Epidermal melanocyte (primary cell): ENCODE results near the gene LHX3.

Source experiments
- DNase-seq: peaks from one replicate; pipeline ENCODE4 v3.0.0; 2011; ENCODE audit warnings: low spot score; ENCODE audit not compliant: insufficient read length

Gene LHX3

DNA sequence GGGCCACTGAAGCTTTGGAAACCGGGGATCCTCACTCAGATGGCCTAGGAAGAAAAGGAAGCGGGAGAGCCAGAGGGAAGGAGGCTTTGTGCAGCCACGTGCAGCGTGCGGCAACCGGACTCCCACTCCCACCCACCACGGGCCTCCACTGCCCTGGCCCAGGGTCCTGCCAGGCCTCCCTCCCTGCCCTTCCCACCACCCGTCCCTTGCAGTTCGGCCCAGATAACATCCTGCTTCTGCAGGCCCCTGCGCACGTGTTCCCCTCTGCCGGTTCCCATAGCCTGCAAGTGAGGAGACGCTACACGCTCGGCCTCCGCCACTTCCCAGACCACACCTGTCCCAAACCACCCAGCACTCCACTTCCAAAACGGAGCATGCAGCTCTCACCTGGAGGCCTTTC, 4.3 kb upstream of the LHX3 start:
- DNase-seq, result no peak

DNA sequence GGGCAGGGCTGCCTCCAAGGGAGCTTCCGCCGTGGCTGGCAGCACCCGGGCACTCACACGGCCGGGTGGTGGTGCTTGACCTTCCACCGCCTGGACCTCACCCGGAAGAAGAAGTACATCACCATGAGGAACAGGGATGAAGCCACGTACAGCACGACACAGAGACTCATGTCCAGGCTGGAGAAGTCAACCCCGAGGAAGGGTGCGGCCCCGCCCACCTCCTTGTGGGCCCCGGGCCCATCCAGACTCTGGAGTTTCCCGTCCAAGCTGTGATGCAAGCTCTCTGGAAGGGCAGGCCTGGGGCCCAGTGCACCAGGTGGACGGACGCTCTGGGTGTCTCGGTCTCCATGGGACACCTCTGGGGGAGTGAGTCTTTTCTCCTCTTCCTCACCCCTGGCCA, 3.7 kb upstream of the LHX3 start:
- no peak for DNase-seq

DNA sequence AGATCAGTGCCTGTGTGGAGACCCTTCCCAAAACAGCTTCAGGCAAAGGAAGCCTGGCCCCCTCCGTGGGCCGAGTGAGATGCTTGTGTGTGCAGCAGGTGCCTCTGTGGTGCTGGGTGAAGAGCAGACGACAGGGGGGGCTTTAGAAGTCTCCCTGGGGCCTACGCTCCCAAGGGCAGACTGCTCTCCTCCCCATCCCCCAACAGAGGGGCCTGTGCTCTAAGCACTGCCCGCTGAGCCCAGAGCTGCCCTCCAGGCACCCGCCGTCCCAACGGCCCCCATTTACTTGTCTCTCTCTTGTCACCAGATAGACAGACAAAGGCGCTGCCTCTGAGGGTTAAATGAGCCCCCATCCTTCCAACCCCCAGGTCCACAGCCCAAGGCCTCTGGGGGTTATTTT, 2.7 kb upstream of the LHX3 start:
- DNase-seq, result no peak

DNA sequence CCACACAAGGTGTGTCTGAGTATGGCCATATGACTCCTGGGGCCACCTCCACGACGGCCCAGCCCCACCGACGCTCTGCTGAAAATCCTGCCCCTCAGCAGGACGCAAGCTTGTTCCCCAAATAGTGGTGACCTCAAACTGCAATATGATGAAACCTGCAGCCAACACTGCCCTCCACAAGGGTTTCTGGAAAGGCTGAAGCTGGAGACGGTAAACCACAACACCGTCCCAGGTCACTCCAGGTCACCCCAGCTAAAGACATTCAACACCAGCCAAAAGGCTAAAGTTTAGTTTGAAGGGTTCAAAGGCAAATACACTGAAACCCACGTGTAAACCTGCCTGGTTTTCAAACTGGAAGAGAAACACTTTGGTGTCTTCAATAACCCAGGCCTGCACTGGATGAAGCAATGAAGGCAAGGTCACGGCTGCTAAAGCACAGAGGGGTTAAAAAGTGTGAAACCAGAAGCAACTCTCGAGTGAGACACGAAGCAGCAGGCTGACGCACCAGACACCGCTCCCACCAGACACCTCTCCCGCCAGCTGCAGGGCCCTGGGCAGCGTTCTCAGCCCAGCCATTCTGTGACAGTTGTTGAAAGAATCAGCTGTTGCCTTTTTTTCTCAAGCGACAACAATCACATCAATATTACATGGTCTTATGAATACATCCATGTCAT, 1.8 kb upstream of the LHX3 start:
- no peak for DNase-seq

DNA sequence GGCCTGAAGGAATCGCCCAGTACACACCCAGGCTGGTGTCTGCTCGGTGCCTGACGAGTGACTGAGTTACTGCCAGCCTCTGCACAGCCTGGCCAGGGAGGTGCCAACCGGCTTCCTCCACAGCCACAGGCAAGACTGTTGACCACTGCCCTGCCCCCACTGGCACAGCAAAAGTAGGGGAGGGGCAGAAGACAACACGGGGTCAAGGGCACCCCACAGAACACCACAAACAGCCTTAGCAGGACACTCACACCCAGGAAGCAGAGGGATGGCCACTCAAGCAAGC, 722 bp upstream of the LHX3 start:
- DNase-seq, result no peak

DNA sequence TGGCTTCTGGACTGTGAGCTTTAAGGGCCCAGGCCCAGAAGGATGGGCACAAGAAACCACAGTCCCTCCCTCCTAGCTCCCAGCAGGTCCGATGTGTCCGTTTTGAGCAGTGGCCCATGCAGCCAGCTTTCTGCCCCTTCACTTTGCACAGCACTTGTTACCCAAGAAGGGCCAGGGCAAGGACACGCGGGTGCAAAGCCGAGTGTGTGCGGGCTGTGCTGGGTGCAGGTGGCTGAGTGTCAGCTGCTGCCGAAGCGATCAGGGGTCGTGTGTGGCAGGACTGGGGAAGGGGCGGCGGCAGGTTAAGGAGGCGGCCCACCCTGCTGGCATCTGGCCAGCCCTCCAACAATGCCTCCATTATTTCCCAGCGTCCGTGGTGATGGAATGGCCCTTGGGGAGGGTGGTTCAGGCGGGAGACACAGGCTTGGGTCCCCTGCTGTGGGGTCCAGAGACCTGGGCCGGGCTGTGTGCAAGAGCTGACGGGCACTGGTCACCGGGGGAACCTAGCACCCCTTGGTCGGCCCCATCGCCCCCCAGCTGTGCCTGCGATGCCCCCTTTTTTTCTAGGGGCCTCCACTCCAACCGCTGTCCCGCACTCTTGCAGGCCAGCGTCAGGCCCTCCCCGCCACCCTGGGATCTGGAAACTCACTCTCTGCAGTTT, 653 bp downstream of the LHX3 start:
- no peak for DNase-seq

DNA sequence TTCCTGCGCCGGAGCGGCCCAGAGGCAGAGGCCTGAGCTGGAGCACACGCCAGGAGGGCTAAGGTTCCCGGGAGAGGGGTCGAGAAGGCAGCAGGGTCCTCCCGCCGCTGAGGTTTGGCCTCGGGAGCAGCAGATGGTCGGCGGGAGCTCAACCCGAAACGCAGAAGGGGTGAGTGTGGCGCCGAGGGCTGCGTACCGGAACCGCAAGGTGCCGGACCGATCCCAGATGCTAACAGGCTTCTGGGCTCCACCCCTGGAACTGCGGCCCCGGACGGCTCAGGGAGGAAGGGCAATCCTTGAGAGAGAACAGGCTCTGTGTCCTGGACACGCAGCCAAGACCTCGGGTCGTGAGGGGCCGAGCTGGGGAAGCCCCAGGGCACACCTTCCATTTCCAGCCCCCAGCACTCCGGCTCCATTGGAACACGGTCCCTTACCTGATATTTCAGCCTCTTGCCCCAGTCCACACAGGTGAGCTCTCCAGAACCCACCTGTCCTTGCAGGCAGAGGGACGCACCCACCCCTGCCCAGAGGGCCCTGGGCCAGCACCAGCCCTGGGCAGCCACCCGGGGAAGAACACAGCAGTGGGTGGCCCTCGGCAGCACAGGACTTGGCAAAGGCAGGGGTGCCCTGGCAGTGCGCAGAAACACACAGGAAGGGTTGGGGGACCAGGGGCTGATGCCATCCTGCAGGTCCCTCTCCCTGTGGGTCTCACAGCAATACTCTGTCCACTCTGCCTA, 1.4 kb downstream of the LHX3 start:
- DNase-seq, result no peak

DNA sequence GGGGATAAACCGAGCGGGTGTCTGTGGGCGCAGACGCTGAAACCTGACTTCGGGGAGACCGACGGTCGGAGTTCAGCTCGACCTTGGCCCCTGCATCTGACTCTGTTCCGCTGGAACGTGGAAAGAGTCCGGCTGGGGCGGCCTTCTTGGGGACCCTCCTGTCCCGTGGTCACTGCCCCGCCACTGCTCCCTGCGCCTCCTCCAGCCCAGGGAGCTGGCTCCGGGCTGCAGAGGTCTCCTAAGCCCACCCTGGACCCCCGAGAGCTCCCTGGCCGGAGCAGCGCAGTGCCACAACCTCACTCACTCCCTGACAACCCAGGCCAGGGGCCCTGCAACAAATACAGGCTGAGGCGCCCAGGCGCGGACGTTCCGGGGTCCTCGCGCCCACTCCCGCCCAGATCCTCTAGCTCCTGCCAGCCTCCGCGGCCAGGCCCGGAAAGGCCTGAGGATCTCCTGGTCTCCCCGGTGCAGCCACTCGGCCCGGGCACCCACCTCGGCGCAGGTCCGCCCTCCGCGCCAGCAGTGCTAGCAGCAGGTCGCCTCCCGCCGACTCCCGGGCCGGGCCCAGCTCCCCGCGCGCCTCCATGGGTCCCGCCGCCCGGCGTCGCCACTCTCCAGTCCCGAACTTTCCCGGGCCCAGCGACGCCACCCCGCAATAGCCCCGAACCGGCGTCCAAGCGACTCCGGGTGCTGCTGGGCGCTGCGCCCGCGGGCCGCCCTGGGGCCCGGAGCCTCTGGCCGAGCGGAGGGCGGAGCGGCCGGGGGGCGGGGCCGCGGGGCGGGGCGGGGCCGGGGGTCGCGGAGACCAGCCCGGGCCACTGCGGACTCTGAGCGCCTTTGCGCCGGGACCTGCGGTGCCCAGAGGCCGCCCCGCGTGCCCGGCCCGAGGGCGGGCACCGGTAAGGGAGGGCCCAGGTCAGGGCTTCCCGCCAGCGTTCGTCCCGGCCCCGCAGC, 2.2 kb downstream of the LHX3 start:
- DNase-seq, result no peak

DNA sequence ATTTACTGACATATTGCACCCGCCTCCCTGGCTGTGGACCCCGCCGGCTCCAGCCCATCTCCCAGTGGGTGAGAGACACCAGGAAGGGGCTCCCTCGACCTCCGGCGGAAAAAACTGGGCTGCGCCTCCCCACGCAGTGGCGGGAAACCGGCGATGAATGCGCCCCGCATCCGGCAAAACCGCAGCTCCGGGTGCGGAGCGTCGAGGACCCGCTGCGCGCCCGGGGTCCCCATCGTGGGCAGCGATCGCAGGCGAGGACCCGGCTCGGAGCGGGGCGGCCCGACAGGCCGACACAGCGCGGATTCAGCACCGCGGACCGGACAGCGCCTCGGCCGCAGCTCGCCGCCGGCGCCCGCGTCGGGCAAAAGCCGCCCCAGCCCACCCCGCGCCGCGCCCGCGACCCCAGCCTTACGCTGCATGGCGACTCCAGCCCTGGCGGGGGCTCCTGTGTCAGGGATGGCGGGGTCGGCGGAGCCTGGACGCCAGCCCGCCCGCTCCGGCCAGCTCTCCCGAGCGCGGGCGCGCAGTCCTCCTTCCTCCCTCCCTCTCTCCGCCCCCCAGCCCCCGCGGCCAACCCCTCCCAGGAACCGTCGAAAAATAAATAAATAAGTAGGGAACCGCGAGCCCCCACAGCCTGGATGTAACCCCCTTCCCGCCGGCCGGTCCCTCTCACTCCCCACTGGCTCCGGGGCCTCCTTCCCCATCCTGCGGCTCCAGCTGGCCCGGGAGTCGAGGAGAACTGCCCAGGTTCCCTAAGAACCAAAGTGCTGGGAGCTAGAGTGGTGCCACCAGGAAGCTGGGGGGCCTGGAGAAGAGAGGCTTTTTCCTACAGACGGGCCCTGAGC, 3.1 kb downstream of the LHX3 start:
- peak; percentile 71 for DNase-seq

DNA sequence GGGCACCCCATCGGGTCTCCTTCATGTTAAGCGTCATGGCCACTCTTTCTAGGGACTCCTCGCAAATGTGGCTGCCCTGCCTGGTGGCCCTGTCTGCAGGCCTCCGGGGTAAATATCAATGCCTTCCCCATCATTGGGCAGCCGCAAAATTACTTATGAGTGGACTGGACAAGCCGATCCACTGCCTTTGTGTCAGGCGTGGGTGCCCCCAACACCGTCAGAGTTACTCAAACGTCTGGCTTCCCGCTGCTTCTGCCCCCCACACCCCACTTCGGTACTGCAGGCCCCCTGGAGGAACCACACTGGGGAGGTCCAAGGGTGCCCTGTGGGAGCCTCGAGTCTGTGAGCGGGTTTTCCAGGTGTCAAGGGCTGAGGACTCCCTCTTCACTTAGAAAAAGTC, 3.8 kb downstream of the LHX3 start:
- no peak for DNase-seq

DNA sequence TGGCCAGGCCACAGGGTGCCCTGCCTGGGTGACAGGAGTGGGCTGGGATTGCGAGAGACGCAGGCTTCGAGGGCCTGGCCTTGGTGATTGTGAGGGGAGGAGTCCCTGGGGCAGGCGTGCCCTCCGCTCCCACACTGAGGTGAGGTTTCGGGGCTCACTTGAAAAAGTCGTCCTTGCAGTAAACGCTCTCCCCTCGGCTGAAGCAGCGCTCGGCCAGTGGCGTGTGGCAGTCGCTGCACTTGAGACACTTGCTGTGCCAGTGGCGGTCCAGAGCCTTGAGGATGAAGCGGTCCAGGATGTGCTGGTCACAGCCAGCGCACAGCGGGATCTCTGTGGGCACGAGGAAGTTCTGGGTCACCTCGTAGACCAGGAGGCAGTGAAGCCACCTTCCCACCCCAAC, 4.5 kb downstream of the LHX3 start:
- DNase-seq, result no peak

DNA sequence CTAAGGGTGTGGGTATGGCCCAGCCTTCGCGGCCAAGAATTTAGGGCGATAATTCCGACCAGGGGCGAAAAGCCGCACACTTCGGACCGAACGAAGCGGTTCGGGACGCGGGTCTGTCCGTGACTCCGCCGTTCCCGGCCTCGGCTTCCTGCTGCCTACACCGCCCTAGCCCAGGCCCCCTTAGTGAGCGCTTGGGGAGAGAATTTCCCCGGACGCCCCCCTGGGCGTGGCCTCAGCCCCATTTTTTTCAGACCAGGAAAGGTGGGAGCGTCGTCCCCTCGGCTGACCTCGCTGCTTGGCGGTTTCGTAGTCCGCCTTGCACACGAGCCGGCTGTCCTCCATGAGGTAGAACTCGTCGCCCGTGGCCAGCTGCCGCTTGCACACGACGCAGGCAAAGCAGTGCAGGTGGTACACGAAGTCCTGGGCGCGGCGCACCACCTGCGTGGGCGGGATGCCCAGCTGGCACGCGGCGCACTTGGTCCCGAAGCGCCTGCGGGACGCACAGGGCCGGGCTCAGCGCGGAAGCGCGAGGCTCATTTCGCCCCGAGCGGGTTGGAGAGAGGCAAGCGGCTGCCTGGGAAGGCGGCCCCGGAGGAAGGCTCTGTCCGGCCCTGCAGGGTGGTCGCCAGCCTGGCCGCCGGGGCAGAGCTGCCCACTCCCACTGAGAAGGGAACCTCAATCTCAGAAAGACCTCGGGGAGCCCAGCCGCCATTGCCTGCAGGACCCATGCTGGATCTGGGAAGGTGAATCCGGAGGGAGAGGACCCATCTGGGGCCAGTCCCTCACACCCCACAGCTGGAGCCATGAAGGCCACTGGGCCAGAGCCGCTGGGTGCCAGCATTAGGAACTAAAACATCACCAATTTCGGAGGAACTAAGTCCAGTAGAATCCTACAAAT, 5.3 kb downstream of the LHX3 start:
- DNase-seq, result no peak

DNA sequence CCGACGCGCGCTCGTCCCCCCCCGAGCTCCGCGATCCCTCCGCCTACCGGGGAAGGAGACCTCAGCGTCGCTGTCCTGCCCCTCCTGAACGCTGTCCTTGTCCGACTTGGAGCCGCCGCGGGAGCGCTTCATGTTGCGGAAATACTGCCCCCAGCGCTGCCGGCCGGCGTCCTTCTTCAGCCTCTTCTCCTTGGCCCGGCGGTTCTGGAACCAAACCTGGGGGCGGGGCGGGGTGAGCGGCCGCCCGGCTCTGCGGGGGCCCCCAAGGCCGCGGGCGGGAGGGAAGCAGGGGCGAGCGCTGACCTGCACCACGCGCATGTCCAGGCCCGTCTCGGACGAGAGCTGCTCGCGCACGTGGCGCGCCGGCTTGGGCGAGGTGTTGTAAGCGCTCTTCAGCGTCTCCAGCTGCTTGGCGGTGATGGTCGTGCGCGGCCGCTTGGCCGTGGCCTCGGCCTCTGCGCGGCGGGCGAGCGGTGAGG, 6.3 kb downstream of the LHX3 start:
- DNase-seq, result no peak

DNA sequence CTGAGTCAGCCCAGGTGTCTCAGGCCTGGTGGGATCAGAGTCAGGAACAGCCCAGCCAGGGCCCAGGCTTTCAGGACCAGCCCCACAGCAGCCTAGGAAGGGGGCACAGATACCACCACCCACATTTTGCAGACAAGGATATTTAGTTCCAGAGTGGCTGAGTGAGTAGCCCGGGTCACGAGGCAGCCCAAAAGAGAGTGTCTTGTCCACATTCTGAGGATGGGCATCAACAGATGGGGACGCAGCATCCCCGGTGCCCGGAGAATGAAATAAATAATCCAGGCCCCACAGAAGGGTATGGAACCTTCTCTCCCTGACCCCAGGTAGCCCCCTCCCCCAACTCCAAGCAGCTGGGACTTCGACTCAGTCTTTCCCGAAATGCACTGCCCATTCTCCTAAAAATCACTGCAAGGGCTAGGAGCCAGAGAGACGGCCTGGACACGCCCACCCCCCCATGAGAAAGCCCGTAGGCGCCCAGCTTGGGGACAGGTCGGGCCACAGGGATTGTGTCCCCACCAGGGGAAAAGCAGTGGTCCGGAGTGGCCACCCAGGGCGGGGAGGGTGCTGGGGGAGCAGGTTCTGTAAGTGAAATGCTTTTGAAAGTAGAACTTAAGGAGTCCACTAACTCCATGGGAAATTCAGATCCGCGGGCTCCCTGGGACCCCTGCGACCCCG, 6.9 kb downstream of the LHX3 start:
- DNase-seq, result no peak

DNA sequence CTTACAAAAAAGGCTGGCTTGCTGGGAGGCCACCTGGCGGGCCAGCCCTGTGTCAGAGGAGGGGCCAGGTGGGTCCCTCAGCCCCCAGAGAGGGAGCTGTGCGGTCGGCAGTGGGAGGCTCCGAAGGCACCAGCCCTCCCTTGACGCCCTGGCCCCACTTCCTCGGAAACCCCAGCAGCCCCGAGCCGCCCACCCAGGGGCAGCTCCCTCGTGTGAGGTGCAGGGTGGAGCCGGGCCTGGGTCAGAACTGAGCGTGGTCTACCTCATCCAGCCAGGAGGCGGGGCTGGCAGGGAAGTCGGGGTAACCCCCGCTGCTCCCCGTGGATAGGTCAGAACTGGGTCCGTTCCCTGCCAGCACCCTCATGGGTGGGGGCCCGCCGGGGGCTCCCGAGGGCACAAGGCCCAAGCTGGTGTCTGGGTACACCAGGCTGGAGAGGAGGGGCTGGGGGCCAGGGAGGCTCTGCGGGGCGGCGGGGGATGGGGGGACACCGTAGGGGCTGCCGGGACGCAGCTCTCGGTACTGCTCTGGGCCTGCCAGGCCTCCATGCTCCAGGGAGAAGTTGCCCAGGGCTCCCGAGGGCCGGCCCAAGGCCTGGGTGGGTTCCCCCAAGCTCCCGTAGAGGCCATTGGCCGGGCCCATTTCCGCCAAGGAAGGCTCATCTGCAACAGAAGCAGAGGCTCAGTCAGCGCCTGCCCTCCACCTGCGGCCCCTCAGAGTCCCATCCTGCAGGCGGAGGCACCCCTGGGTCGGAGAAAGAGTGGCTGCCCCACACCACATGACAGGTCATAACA, 7.6 kb downstream of the LHX3 start:
- no peak for DNase-seq

DNA sequence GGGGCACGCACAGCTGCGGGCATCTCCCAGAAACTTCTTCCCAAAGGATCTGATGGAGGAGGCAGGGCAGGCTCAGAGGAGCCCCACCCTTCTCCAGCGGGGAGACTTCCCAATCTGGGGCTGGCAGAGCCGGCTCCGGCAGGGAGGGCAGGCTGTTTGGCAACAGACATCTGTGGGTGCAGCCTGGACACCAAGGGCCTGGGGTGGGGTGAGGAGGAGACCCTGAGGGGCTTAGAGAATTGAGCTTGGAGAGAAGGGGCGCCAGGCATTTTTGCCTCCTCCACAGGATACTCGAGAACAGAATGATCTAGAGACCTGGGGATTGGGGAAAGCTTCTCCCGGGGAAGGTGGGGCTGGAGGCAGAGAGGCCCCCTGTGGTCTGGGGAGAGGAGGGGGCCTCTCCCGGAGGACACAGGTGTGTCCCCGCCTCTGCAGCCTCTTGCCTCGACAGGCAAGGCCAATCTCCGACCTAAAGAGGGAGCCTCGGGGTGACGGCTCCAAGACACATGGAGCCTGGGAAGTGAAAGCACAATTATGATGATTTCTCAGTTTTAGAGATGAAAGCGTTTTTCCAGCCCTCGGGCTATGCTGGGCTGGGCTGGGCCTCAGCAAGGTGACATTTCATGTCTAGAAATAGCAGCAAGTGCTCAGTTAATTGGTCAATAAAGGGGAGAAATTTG, 8.4 kb downstream of the LHX3 start:
- no peak for DNase-seq

DNA sequence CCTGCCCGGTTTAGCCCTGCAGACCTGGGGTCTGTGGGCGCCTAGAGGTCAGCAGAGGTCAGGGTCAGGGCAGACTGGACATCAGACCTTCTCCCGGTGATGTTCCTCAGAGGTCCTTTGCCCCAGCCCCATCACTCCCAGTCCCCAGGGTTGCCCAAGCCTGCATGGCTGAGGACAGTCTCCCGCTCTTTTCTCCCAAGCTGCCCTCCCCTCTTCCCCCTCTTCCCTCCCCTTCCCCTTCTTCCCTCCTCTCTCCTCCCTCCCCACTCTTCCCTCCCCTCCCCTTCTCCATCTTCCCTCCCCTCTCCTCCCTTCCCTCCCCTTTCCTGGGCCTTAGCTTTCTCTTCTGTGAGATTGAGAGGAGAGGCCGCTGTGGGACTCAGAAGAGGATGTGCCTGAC, 10.4 kb downstream of the LHX3 start:
- no peak for DNase-seq

DNA sequence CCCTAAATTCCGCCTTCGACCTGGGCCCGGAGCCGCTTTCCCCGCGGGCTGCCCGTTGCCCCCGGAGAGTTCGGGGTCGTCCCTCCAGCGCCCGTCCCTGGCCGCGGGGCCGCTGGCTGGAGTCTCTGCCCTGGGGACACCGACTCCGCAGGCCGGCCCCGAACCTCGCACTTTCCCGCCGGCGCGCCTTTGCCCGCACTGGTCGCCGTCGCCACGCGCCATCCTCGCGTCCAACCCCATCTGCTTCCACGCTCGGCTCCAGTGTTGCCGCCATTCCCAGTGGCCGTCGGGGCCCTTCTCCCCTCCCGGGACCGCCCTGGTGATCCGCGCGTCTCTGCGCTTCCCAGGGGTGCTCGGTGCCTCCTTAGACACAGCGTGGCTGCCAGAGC, 11.0 kb downstream of the LHX3 start:
- DNase-seq, result no peak
